PFSK-1 (cell line): ENCODE measurements around the gene DYDC1.

ENCODE experiments used
- FOXP2 ChIP-seq: optimal IDR thresholded peaks from 2 replicates; pipeline ENCODE3; 2011; ENCODE audit warnings: borderline replicate concordance, control low read depth, inconsistent platforms; ENCODE audit not compliant: insufficient read depth; ENCODE audit errors: extremely low read length, extremely low read depth
- POLR2AphosphoS5 ChIP-seq: IDR thresholded peaks from 2 replicates; pipeline ENCODE4 v1.6.1; 2012; ENCODE audit warnings: low read depth, mild to moderate bottlenecking, control low read depth, low read length, moderate library complexity
- SIN3A ChIP-seq: IDR thresholded peaks from 2 replicates; pipeline ENCODE4 v1.6.1; 2012; ENCODE audit warnings: mild to moderate bottlenecking, low read length, moderate library complexity, borderline replicate concordance; ENCODE audit not compliant: insufficient read depth
- TAF1 ChIP-seq: IDR thresholded peaks from 2 replicates; pipeline ENCODE4 v1.6.1; 2012; ENCODE audit warnings: low read length, control low read depth, borderline replicate concordance; ENCODE audit not compliant: insufficient read depth
- TF ChIP-seq, protein P1 (sequence below), 2 experiments: IDR thresholded peaks; 2 replicates each; pipeline versions ENCODE4 v1.6.1 to v1.8.0; 2011 to 2012; ENCODE audit warnings: low read depth in 2 of 2, low read length in 2 of 2, control low read depth in 1 of 2, inconsistent platforms in 1 of 2, mild to moderate bottlenecking in 1 of 2, moderate library complexity in 1 of 2; ENCODE audit not compliant: insufficient read depth in 1 of 2

DYDC1 gene

GRCh38 chr10:80371467-80371866 lies 14.9 kb upstream of the DYDC1 start:
- TF ChIP-seq TAF1 (no peak), POLR2AphosphoS5 (no peak), SIN3A (no peak), FOXP2 (no peak)
- TF ChIP-seq, protein P1, sequence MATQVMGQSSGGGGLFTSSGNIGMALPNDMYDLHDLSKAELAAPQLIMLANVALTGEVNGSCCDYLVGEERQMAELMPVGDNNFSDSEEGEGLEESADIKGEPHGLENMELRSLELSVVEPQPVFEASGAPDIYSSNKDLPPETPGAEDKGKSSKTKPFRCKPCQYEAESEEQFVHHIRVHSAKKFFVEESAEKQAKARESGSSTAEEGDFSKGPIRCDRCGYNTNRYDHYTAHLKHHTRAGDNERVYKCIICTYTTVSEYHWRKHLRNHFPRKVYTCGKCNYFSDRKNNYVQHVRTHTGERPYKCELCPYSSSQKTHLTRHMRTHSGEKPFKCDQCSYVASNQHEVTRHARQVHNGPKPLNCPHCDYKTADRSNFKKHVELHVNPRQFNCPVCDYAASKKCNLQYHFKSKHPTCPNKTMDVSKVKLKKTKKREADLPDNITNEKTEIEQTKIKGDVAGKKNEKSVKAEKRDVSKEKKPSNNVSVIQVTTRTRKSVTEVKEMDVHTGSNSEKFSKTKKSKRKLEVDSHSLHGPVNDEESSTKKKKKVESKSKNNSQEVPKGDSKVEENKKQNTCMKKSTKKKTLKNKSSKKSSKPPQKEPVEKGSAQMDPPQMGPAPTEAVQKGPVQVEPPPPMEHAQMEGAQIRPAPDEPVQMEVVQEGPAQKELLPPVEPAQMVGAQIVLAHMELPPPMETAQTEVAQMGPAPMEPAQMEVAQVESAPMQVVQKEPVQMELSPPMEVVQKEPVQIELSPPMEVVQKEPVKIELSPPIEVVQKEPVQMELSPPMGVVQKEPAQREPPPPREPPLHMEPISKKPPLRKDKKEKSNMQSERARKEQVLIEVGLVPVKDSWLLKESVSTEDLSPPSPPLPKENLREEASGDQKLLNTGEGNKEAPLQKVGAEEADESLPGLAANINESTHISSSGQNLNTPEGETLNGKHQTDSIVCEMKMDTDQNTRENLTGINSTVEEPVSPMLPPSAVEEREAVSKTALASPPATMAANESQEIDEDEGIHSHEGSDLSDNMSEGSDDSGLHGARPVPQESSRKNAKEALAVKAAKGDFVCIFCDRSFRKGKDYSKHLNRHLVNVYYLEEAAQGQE (IDR thresholded peaks at IDR 0.05; ENCODE audit: insufficient read depth in 1 of 2, low read depth in 2 of 2, low read length in 2 of 2): no peak

DNA sequence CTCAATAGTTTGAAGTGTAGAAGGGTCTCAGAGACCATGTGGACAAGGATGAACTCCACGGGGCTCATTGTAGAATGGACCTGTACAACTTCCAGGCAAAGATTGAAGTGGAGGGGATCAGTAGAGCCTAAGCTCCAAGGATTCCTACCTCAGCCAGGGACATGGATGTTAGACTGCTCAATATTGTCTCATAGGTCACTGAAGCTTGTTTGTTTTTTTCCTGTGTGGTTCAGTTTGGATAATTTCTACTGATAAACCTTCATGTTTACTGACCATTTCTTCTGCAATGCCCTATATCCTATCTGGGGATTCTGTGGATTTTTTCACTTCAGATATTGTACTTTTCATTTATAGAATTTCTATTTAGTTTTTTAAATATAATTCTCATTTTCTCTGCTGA lies 9.0 kb upstream of the DYDC1 start:
- TF ChIP-seq POLR2AphosphoS5: no peak
- TF ChIP-seq SIN3A: no peak
- no peak for TF ChIP-seq TAF1
- TF ChIP-seq FOXP2: no peak
- TF ChIP-seq, protein P1 (IDR thresholded peaks at IDR 0.05; ENCODE audit: insufficient read depth in 1 of 2, low read depth in 2 of 2, low read length in 2 of 2): no peak

DNA sequence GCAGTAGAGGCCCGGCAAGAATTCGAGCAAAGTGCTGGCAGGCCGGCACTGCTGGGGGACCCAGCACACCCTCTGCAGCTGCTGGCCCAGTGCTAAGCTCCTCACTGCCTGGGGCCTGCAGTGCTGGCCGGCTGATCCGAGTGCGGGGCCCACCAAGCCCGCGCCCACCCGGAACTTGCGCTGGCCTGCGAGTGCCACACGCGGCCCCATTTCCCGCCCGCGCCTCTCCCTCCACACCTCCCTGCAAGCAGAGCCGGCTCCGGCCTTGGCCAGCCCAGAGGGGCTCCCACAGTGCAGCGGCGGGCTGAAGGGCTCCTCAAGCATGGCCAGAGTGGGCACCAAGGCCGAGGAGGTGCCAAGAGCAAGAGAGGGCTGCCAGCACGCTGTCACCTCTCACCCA lies 3.1 kb upstream of the DYDC1 start:
- TF ChIP-seq, protein P1 (IDR thresholded peaks at IDR 0.05; ENCODE audit: insufficient read depth in 1 of 2, low read depth in 2 of 2, low read length in 2 of 2): no peak
- TF ChIP-seq FOXP2 (no peak), TAF1 (no peak), SIN3A (no peak), POLR2AphosphoS5 (no peak)

DNA sequence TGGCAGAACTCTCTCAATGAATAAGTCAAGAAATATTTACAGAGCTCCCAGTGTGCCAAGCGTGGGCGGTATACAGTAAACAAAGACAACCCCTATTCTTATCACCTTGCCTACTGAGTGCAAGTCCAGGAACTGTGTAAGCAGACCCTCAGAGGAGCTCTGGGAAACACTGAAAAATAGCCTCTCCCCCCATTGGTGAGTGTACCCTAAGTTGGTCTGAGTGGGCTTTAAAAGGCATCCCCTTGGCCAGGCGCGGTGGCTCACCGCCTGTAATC lies 1.2 kb upstream of the DYDC1 start:
- no peak for TF ChIP-seq FOXP2
- TF ChIP-seq POLR2AphosphoS5: no peak
- no peak for TF ChIP-seq SIN3A
- TF ChIP-seq TAF1: no peak
- TF ChIP-seq, protein P1 (IDR thresholded peaks at IDR 0.05; ENCODE audit: insufficient read depth in 1 of 2, low read depth in 2 of 2, low read length in 2 of 2): no peak

- TF ChIP-seq POLR2AphosphoS5 (no peak), FOXP2 (no peak), SIN3A (no peak), TAF1 (no peak)
- TF ChIP-seq, protein P1 (IDR thresholded peaks at IDR 0.05; ENCODE audit: insufficient read depth in 1 of 2, low read depth in 2 of 2, low read length in 2 of 2): no peak
These were observed 665 bp upstream of the DYDC1 start for GRCh38 chr10:80356989-80357850.
